HG02885 (cell line): ENCODE results near the gene BGLAP.

ENCODE experiments used
- ATAC-seq: cut with Tn5 transposase; IDR thresholded peaks from one replicate; pipeline ENCODE4 v1.9.1; 2021; ENCODE audit warnings: mild to moderate bottlenecking; ENCODE audit not compliant: unreplicated experiment, poor library complexity

BGLAP gene

GRCh38 chr1:156286061-156286460 is 44.1 kb downstream of the BGLAP start:
- no peak for ATAC-seq

GRCh38 chr1:156289857-156290256 is 47.9 kb downstream of the BGLAP start:
- no peak for ATAC-seq

- no peak for ATAC-seq
These were observed 49.5 kb downstream of the BGLAP start for GRCh38 chr1:156291226-156292061.
